Transverse colon (tissue), 4 donors: ENCODE results near the gene TBX10.
"Not testable (repeated sequence)": the region's sequence is repeated elsewhere in the genome, so short reads cannot be mapped to it uniquely, and the experiment has no call there.

Experiments
- EP300 ChIP-seq: sonication (generic); formaldehyde crosslinking; IDR thresholded peaks from one replicate; pipeline ENCODE4 v1.6.1; 2017; ENCODE audit warnings: antibody characterized with exemption, low read depth
- POLR2AphosphoS5 ChIP-seq, 3 donors: sonication (generic); formaldehyde crosslinking; IDR thresholded peaks; one replicate each; pipeline ENCODE4 v1.6.1; 2016; ENCODE audit warnings: antibody characterized with exemption in 3 of 3
- TF ChIP-seq, protein P1 (sequence below), 5 experiments: fragments of 200-600 bp in 3 of 5; fragments of 450-650 bp in 2 of 5; sonication (generic) in 3 of 5; IDR thresholded peaks; 1 replicate in 2 of 5; 2 replicates in 3 of 5; pipeline ENCODE4 v1.5.1; 2016 to 2017; ENCODE audit warnings: antibody characterized with exemption in 5 of 5, inconsistent platforms in 3 of 5, mild to moderate bottlenecking in 2 of 5, moderate library complexity in 1 of 5

DNA sequence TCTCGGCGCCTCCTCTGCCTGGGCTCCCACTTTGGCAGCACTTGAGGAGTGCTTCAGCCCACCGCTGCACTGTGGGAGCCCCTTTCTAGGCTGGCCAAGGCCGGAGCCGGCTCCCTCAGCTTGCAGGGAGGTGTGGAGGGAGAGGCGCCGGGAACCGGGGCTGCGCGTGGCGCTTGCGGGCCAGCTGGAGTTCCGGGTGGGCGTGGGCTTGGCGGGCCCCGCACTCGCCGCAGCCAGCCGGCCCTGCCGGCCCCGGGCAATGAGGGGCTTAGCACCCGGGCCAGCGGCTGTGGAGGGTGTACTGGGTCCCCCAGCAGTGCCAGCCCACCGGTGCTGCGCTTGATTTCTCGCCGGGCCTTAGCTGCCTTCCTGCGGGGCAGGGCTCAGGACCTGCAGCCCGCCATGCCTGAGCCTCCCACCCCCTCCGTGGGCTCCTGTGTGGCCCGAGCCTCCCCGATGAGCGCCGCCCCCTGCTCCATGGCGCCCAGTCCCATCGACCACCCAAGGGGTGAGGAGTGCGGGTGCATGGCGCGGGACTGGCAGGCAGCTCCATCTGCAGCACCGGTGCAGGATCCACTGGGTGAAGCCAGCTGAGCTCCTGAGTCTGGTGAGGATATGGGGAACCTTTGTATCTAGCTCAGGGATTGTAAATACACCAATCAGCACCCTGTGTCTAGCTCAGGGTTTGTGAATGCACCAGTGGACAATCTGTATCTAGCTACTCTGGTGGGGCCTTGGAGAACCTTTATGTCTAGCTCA lies 20.5 kb downstream of the TBX10 start:
- not testable (repeated sequence) for TF ChIP-seq POLR2AphosphoS5 (IDR thresholded peaks at IDR 0.05); EP300
- TF ChIP-seq, protein P1, sequence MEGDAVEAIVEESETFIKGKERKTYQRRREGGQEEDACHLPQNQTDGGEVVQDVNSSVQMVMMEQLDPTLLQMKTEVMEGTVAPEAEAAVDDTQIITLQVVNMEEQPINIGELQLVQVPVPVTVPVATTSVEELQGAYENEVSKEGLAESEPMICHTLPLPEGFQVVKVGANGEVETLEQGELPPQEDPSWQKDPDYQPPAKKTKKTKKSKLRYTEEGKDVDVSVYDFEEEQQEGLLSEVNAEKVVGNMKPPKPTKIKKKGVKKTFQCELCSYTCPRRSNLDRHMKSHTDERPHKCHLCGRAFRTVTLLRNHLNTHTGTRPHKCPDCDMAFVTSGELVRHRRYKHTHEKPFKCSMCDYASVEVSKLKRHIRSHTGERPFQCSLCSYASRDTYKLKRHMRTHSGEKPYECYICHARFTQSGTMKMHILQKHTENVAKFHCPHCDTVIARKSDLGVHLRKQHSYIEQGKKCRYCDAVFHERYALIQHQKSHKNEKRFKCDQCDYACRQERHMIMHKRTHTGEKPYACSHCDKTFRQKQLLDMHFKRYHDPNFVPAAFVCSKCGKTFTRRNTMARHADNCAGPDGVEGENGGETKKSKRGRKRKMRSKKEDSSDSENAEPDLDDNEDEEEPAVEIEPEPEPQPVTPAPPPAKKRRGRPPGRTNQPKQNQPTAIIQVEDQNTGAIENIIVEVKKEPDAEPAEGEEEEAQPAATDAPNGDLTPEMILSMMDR (IDR thresholded peaks at IDR 0.05): not testable (repeated sequence)
